HEK293T (cell line): ENCODE results near the gene USP32.

ENCODE experiments used
- ARNT ChIP-seq: fragments of 450-650 bp; IDR thresholded peaks from 2 replicates; pipeline ENCODE4 v1.6.1; 2017; ENCODE audit warnings: mild to moderate bottlenecking
- BHLHE40 ChIP-seq: fragments of 450-650 bp; IDR thresholded peaks from 2 replicates; pipeline ENCODE4 v1.6.1; 2016; ENCODE audit warnings: mild to moderate bottlenecking, moderate library complexity, borderline replicate concordance
- FOXA1 ChIP-seq: fragments of 450-650 bp; IDR thresholded peaks from 2 replicates; pipeline ENCODE4 v1.6.1; 2016; ENCODE audit warnings: mild to moderate bottlenecking
- FOXK2 ChIP-seq: fragments of 450-650 bp; IDR thresholded peaks from 2 replicates; pipeline ENCODE4 v1.6.1; 2016; ENCODE audit warnings: mild to moderate bottlenecking
- LEF1 ChIP-seq: fragments of 450-650 bp; IDR thresholded peaks from 2 replicates; pipeline ENCODE4 v1.6.1; 2017; ENCODE audit warnings: mild to moderate bottlenecking, borderline replicate concordance
- NFRKB ChIP-seq: fragments of 450-650 bp; IDR thresholded peaks from 2 replicates; pipeline ENCODE4 v1.6.1; 2016; ENCODE audit warnings: mild to moderate bottlenecking, moderate library complexity
- SP1 ChIP-seq: fragments of 450-650 bp; IDR thresholded peaks from 2 replicates; pipeline ENCODE4 v1.6.1; 2017
- SUZ12 ChIP-seq: fragments of 450-650 bp; IDR thresholded peaks from 2 replicates; pipeline ENCODE4 v1.6.1; 2016; ENCODE audit warnings: mild to moderate bottlenecking
- TARDBP ChIP-seq: fragments of 450-650 bp; IDR thresholded peaks from 2 replicates; pipeline ENCODE4 v1.6.1; 2016
- ZNF384 ChIP-seq: fragments of 450-650 bp; IDR thresholded peaks from 2 replicates; pipeline ENCODE4 v1.6.1; 2016

- TF ChIP-seq ARNT (no peak), ZNF384 (no peak), SP1 (no peak), TARDBP (no peak), LEF1 (no peak), SUZ12 (no peak), FOXK2 (no peak), FOXA1 (no peak), NFRKB (no peak), BHLHE40 (no peak)
These were observed 40.8 kb downstream of the USP32 start for GRCh38 chr17:60351012-60351695.
